ENCODE measurements around the gene NEDD8. TPM values are rescaled to one million over a fixed set of nuclear protein-coding genes. Genes with fewer than 3 reads are reported as not detected.

Gene NEDD8
- total and polyA plus RNA-seq, 8 donors: 85.4 to 244 (median 166) TPM; not detected in 1

- 0 to 5% (median 0%) methylated on average over 9 to 61 of the region's 61 CpGs for WGBS, 5 donors
- intact Hi-C loops (cut with DNase I; ENCODE audit: low total_unique reads): no loop called here
- peaks cover 28 to 39% (median 37%) of the 10 kb centered on the region in 4 donors for H3K36me3 ChIP-seq
- peak; percentile 90 to 98 for DNase-seq
- H3K4me3 ChIP-seq: peak within 1 kb of the TSS; percentile 60 to 99 (median 77)
- TF ChIP-seq POLR2A (IDR thresholded peaks at IDR 0.05): peak in 1 of 4 donors; percentile 7
- TF ChIP-seq POLR2AphosphoS5 (IDR thresholded peaks at IDR 0.05): peak; percentile 75 to 95 (median 89)
- TF ChIP-seq CTCF (IDR thresholded peaks at IDR 0.05): peak in 5 of 7 experiments; percentile 57 to 75 (median 62)
- TF ChIP-seq EP300 (IDR thresholded peaks at IDR 0.05): no peak
- no peaks in the 10 kb centered on the region for H3K27me3 ChIP-seq
- H3K27ac ChIP-seq: peak within 1 kb of the TSS; percentile 91 to 99 (median 98)
- no peaks in the 10 kb centered on the region for H3K9me3 ChIP-seq
- peaks cover 9 to 54% (median 26%) of the 10 kb centered on the region in 4 donors for H3K4me1 ChIP-seq
These were observed 39.1 kb upstream of the NEDD8 start, which contains the start of gene RABGGTA for GRCh38 chr14:24271134-24271833. Gene RABGGTA (minus strand): TSS chr14:24271597. CDS start chr14:24271115, 482 bp downstream.

DNA sequence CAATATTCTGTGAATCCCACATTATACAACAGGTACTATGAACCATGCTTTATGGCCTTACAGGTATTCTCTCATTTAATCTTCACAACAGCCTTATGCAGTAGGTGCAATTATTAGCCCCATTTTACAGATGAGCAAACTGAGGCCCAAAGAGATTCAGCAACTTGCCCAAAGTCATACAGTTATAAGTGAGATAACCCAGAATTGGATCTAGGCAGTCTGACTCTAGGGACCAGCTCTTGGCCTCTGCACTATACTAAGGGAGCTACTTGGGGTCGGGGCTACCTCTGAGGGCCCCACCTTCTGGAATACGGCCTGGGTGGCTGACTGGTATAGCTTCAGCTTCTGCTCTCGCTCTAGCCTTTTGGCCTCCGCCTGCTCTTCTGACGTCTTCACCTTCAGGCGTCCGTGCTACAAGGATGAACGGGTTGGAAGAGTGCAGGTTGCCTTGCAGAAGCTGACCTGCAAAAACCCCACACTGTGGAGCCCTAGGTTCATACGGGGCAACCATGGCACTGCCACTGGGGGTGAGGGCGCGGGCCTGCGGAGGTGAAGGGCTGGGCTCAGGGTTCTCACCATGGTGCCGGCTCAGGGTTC is 38.5 kb upstream of the NEDD8 start:
- Histone ChIP-seq H3K4me1 (peaks cover 9 to 50% (median 26%) of the 10 kb centered on the region in 4 donors), H3K27me3 (no peaks in the 10 kb centered on the region), H3K36me3 (peaks cover 30 to 45% (median 44%) of the 10 kb centered on the region in 4 donors), H3K27ac (peak overlapping the region; percentile 91 to 99 (median 98)), H3K9me3 (no peaks in the 10 kb centered on the region), H3K4me3 (peak overlapping the region; percentile 60 to 99 (median 77))
- intact Hi-C loops (cut with DNase I; ENCODE audit: low total_unique reads): no loop called here
- TF ChIP-seq POLR2AphosphoS5 (IDR thresholded peaks at IDR 0.05) (no peak), CTCF (IDR thresholded peaks at IDR 0.05) (no peak), POLR2A (IDR thresholded peaks at IDR 0.05) (no peak)
- peak in 1 of 2 donors; percentile 25 for DNase-seq
- WGBS, 5 donors: 7 to 20% (median 11%) methylated on average over 6 to 13 of the region's 13 CpGs

DNA sequence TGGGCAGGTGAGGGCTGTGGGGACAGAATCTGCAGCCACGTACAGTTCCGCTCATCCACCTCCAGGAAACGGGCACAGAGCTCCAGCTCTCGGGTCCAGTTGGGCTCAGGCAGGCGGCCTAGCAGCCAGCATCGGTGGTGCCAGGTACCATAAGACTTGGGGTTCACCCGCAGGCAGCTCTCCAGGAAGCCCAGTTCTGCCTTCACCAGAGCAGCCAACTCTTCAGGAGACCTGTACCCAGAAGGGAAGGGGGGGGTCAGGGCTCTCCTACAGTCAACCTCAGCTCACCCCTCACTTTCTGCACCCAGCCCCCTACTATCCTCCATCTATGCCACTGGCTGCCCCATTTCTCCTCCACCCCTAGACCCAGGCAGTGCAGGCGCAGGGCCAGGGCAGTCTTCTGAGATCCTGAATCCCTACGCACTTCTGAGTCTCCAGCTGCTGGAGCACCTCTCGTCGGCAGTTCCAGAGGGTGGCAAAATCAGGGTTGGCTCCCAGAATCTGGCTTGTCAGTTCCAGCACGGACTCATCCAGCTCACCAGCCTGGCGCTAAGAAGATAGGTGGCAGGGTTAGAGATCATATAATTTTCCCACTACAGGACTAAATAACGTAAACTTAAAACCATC is 37.9 kb upstream of the NEDD8 start:
- intact Hi-C loops (cut with DNase I; ENCODE audit: low total_unique reads): no loop called here
- no peaks in the 10 kb centered on the region for H3K9me3 ChIP-seq
- H3K27ac ChIP-seq: peak overlapping the region in 1 of 5 donors; percentile 94
- H3K4me1 ChIP-seq: peaks cover 9 to 44% (median 26%) of the 10 kb centered on the region in 4 donors
- no peak for DNase-seq
- no peak for TF ChIP-seq CTCF (IDR thresholded peaks at IDR 0.05)
- no peak for TF ChIP-seq POLR2A (IDR thresholded peaks at IDR 0.05)
- TF ChIP-seq EP300 (IDR thresholded peaks at IDR 0.05): no peak
- no peak for TF ChIP-seq POLR2AphosphoS5 (IDR thresholded peaks at IDR 0.05)
- no peaks in the 10 kb centered on the region for H3K27me3 ChIP-seq
- 94 to 97% (median 95%) methylated on average over 9 to 14 of the region's 14 CpGs for WGBS, 5 donors
- H3K36me3 ChIP-seq: peaks cover 30 to 51% (median 50%) of the 10 kb centered on the region in 4 donors
- peak overlapping the region in 1 of 4 donors; percentile 71 for H3K4me3 ChIP-seq

- no peak for DNase-seq
These were observed 37.2 kb upstream of the NEDD8 start for GRCh38 chr14:24269368-24269767.

More at GRCh38 chr14:24269368-24269767, 37.2 kb upstream of the NEDD8 start:
- intact Hi-C loops (cut with DNase I; ENCODE audit: low total_unique reads): no loop called here
- H3K27ac ChIP-seq: no peak overlapping the region
- TF ChIP-seq EP300 (IDR thresholded peaks at IDR 0.05) (no peak), POLR2A (IDR thresholded peaks at IDR 0.05) (no peak)
- peaks cover 9 to 37% (median 25%) of the 10 kb centered on the region in 4 donors for H3K4me1 ChIP-seq
- 94 to 98% (median 96%) methylated on average over 6 to 8 of the region's 8 CpGs for WGBS, 5 donors
- H3K4me3 ChIP-seq: no peak overlapping the region
- H3K36me3 ChIP-seq: peaks cover 30 to 57% (median 55%) of the 10 kb centered on the region in 4 donors
- H3K27me3 ChIP-seq: no peaks in the 10 kb centered on the region
- H3K9me3 ChIP-seq: no peaks in the 10 kb centered on the region
